Caco-2 (cell line): ENCODE data around the gene TMEM184C. TPM values are rescaled to one million over a fixed set of nuclear protein-coding genes. Genes with fewer than 3 reads are reported as not detected.

Experiments
- BruUV-seq: library from RNA; stranded (reverse); fragments of 400-500 nt; replicated peaks from 2 replicates; lab custom pipeline; 2021; lab: Mats Ljungman, UMichigan
- CTCF ChIA-PET: fragments of 300-600 bp; sonication (Branson Sonifier 250); formaldehyde crosslinking; loops from one replicate; lab custom pipeline; 2022; ENCODE audit warnings: antibody characterized with exemption; lab: Charles Lee
- POLR2A ChIA-PET: fragments of 300-600 bp; sonication (Branson Sonifier 250); formaldehyde crosslinking; loops from one replicate; lab custom pipeline; 2022; ENCODE audit warnings: antibody characterized with exemption; lab: Charles Lee
- DNase-seq, 2 experiments: peaks; one replicate each; pipeline versions ENCODE4 v3.0.0 to v3.0.0-alpha.2; 2020 to 2022
- H3K27me3 ChIP-seq: replicated peaks from 2 replicates; pipeline ENCODE4 v1.6.0; 2011; ENCODE audit warnings: low read length; ENCODE audit not compliant: control insufficient read depth, insufficient read depth
- H3K36me3 ChIP-seq: 2 replicates; pipeline ENCODE4 v1.5.1; 2011; ENCODE audit warnings: low read length; ENCODE audit not compliant: control insufficient read depth, insufficient read depth
- H3K4me1 ChIP-seq: fragments of 250-450 bp; sonication (Bioruptor Pico); 2 replicates; pipeline ENCODE4 v1.5.1; 2020; ENCODE audit warnings: mild to moderate bottlenecking
- H3K4me3 ChIP-seq: 2 replicates; pipeline ENCODE4 v1.5.1; 2011; ENCODE audit warnings: low read depth, mild to moderate bottlenecking, control low read depth, low read length
- H3K9me3 ChIP-seq: fragments of 250-450 bp; sonication (Bioruptor Pico); 2 replicates; pipeline ENCODE4 v1.5.1; 2020; ENCODE audit warnings: mild to moderate bottlenecking, moderate library complexity
- H3K27ac Mint-ChIP-seq: one replicate; pipeline ENCODE4 v1.8.0; 2022; ENCODE audit warnings: mixed read lengths; ENCODE audit not compliant: unreplicated experiment
- H3K27me3 Mint-ChIP-seq: one replicate; pipeline ENCODE4 v1.8.0; 2022; ENCODE audit warnings: mixed read lengths; ENCODE audit not compliant: insufficient read depth, unreplicated experiment
- H3K36me3 Mint-ChIP-seq: one replicate; pipeline ENCODE4 v1.8.0; 2022; ENCODE audit warnings: mild to moderate bottlenecking, mixed read lengths; ENCODE audit not compliant: insufficient read depth, unreplicated experiment
- H3K4me1 Mint-ChIP-seq: one replicate; pipeline ENCODE4 v1.8.0; 2022; ENCODE audit warnings: low read depth, mixed read lengths; ENCODE audit not compliant: unreplicated experiment
- H3K4me3 Mint-ChIP-seq: one replicate; pipeline ENCODE4 v1.8.0; 2022; ENCODE audit warnings: mild to moderate bottlenecking, moderate library complexity, mixed read lengths; ENCODE audit not compliant: unreplicated experiment
- H3K9me3 Mint-ChIP-seq: one replicate; pipeline ENCODE4 v1.8.0; 2022; ENCODE audit warnings: mixed read lengths; ENCODE audit not compliant: unreplicated experiment
- CTCF ChIP-seq, 2 experiments: fragments of 200-600 bp in 1 of 2; IDR thresholded peaks; 1 replicate in 1 of 2; 2 replicates in 1 of 2; pipeline versions ENCODE4 v1.5.1 to v1.8.0; 2011 to 2022; ENCODE audit warnings: antibody characterized with exemption in 1 of 2, control low read depth in 1 of 2, inconsistent platforms in 1 of 2, low read depth in 1 of 2, low read length in 1 of 2, mild to moderate bottlenecking in 1 of 2, moderate library complexity in 1 of 2; ENCODE audit not compliant: insufficient read depth in 1 of 2, severe bottlenecking in 1 of 2, unreplicated experiment in 1 of 2
- intact Hi-C: fragments of 100-400 bp; cut with micrococcal nuclease; formaldehyde crosslinking; loops from one replicate; pipeline ENCODE4 v1.10.0; 2022; ENCODE audit not compliant: unreplicated experiment
- total RNA-seq: library from RNA; stranded (reverse); gene quantifications from 2 replicates; pipeline ENCODE4 v1.2.3, GENCODE V29; 2022

Gene TMEM184C
- total RNA-seq, 1 experiment from 2014 or later = 36.2 TPM

- POLR2A ChIA-PET = interaction anchor here (0.6 kb wide), 1 partner anchor 85 kb away, joined by 4 read pairs; no protein-coding TSS in a partner anchor
- no peaks in the 10 kb centered on the region for H3K9me3 Mint-ChIP-seq
- no peak overlapping the region for H3K27ac Mint-ChIP-seq
- intact Hi-C loops = no loop called here
- H3K4me3 Mint-ChIP-seq = no peak overlapping the region
- Histone ChIP-seq H3K4me3 (no peak overlapping the region), H3K36me3 (no peaks in the 10 kb centered on the region), H3K4me1 (no peaks in the 10 kb centered on the region), H3K27me3 (no peaks in the 10 kb centered on the region), H3K9me3 (no peaks in the 10 kb centered on the region)
- H3K4me1 Mint-ChIP-seq = no peaks in the 10 kb centered on the region
- CTCF ChIA-PET = interaction anchor here (0.6 to 1.4 kb wide), 2 partner anchors 34 to 222 kb away, joined by 3 to 6 read pairs; no protein-coding TSS in a partner anchor
- TF ChIP-seq CTCF (IDR thresholded peaks at IDR 0.05; ENCODE audit: insufficient read depth in 1 of 2, low read depth in 1 of 2, low read length in 1 of 2, severe bottlenecking in 1 of 2, unreplicated experiment in 1 of 2) = no peak
- H3K27me3 Mint-ChIP-seq = no peaks in the 10 kb centered on the region
- BruUV-seq = no TSS peak
- H3K36me3 Mint-ChIP-seq = peaks cover 20% of the 10 kb centered on the region
- DNase-seq = no peak
Observed at GRCh38 chr4:147644471-147644870, 27.3 kb downstream of the TMEM184C start.

GRCh38 chr4:147645099-147645498 is 27.9 kb downstream of the TMEM184C start:
- H3K36me3 Mint-ChIP-seq = peaks cover 26% of the 10 kb centered on the region
- POLR2A ChIA-PET = no interaction called here
- no peaks in the 10 kb centered on the region for H3K27me3 ChIP-seq

GRCh38 chr4:147648656-147649055 is 31.5 kb downstream of the TMEM184C start:
- ChIA-PET CTCF (no interaction called here), POLR2A (no interaction called here)
- Mint-ChIP-seq H3K27ac (no peak overlapping the region), H3K4me1 (no peaks in the 10 kb centered on the region), H3K27me3 (no peaks in the 10 kb centered on the region), H3K36me3 (peaks cover 23% of the 10 kb centered on the region), H3K9me3 (no peaks in the 10 kb centered on the region), H3K4me3 (no peak overlapping the region)
- no peak for TF ChIP-seq CTCF (IDR thresholded peaks at IDR 0.05; ENCODE audit: insufficient read depth in 1 of 2, low read depth in 1 of 2, low read length in 1 of 2, severe bottlenecking in 1 of 2, unreplicated experiment in 1 of 2)
- Histone ChIP-seq H3K4me1 (no peaks in the 10 kb centered on the region), H3K4me3 (no peak overlapping the region), H3K9me3 (no peaks in the 10 kb centered on the region), H3K27me3 (no peaks in the 10 kb centered on the region), H3K36me3 (no peaks in the 10 kb centered on the region)
- intact Hi-C loops = no loop called here
- no TSS peak for BruUV-seq
- no peak for DNase-seq

More at GRCh38 chr4:147645099-147645498, 27.9 kb downstream of the TMEM184C start:
- Mint-ChIP-seq H3K4me1 (no peaks in the 10 kb centered on the region), H3K27me3 (no peaks in the 10 kb centered on the region), H3K9me3 (no peaks in the 10 kb centered on the region), H3K4me3 (no peak overlapping the region), H3K27ac (no peak overlapping the region)
- no peaks in the 10 kb centered on the region for H3K4me1 ChIP-seq
- DNase-seq = no peak
- intact Hi-C loops = no loop called here
- H3K9me3 ChIP-seq = no peaks in the 10 kb centered on the region
- no peaks in the 10 kb centered on the region for H3K36me3 ChIP-seq
- no peak overlapping the region for H3K4me3 ChIP-seq
- no TSS peak for BruUV-seq
- TF ChIP-seq CTCF (IDR thresholded peaks at IDR 0.05; ENCODE audit: insufficient read depth in 1 of 2, low read depth in 1 of 2, low read length in 1 of 2, severe bottlenecking in 1 of 2, unreplicated experiment in 1 of 2) = no peak
- CTCF ChIA-PET = interaction anchor here (0.6 to 1.4 kb wide), 2 partner anchors 35 to 222 kb away, joined by 3 to 6 read pairs; no protein-coding TSS in a partner anchor
